ENCODE measurements around the gene JARID2.

DNA sequence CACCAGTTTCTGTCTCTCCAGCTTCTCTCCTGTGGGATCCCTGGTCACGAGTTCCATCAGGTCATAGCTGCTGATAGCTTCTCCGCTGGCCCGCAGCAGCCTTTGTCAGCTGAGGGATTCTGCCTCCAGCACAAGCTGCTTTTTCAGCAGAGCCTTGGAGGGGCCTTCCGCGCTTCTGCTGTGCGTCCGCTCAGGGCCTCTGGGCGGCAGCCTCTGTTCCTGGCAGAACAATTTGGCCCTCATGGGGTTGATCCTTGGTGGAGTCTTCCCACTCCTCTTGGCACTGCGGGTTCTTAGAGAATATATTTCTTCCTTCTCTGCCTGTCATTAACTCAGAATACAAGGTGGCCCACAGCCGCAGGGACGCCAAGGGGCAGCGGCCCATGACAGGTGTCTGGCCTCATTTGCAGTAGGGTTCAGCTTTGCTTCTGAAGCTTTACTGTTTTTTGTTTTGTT lies 258.2 kb downstream of the JARID2 start:
- TF ChIP-seq, protein P1, sequence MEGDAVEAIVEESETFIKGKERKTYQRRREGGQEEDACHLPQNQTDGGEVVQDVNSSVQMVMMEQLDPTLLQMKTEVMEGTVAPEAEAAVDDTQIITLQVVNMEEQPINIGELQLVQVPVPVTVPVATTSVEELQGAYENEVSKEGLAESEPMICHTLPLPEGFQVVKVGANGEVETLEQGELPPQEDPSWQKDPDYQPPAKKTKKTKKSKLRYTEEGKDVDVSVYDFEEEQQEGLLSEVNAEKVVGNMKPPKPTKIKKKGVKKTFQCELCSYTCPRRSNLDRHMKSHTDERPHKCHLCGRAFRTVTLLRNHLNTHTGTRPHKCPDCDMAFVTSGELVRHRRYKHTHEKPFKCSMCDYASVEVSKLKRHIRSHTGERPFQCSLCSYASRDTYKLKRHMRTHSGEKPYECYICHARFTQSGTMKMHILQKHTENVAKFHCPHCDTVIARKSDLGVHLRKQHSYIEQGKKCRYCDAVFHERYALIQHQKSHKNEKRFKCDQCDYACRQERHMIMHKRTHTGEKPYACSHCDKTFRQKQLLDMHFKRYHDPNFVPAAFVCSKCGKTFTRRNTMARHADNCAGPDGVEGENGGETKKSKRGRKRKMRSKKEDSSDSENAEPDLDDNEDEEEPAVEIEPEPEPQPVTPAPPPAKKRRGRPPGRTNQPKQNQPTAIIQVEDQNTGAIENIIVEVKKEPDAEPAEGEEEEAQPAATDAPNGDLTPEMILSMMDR (IDR thresholded peaks at IDR 0.05 in 2 of 3, conservative IDR thresholded peaks at IDR 0.05 in 1 of 3; ENCODE audit: borderline replicate concordance in 1 of 3, insufficient read depth in 1 of 3, low read depth in 2 of 3, low read length in 2 of 3): no peak
- TF ChIP-seq FOSL1 (IDR thresholded peaks at IDR 0.05; ENCODE audit: low read depth): no peak
- no peak for TF ChIP-seq POLR2A (IDR thresholded peaks at IDR 0.05; ENCODE audit: borderline replicate concordance, extremely low read depth, insufficient read depth, insufficient read length)
- TF ChIP-seq JUND (IDR thresholded peaks at IDR 0.05): no peak
- TF ChIP-seq EZH2 (IDR thresholded peaks at IDR 0.05): no peak
- TF ChIP-seq POLR2AphosphoS5 (IDR thresholded peaks at IDR 0.05; ENCODE audit: low read depth, low read length): no peak
- TF ChIP-seq, protein P2, sequence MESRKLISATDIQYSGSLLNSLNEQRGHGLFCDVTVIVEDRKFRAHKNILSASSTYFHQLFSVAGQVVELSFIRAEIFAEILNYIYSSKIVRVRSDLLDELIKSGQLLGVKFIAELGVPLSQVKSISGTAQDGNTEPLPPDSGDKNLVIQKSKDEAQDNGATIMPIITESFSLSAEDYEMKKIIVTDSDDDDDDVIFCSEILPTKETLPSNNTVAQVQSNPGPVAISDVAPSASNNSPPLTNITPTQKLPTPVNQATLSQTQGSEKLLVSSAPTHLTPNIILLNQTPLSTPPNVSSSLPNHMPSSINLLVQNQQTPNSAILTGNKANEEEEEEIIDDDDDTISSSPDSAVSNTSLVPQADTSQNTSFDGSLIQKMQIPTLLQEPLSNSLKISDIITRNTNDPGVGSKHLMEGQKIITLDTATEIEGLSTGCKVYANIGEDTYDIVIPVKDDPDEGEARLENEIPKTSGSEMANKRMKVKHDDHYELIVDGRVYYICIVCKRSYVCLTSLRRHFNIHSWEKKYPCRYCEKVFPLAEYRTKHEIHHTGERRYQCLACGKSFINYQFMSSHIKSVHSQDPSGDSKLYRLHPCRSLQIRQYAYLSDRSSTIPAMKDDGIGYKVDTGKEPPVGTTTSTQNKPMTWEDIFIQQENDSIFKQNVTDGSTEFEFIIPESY (IDR thresholded peaks at IDR 0.05; ENCODE audit: extremely low read depth, insufficient replicate concordance, low read length): no peak
